ENCODE results near the gene TIMM23. TPM values are rescaled to one million over a fixed set of nuclear protein-coding genes. Genes with fewer than 3 reads are reported as not detected.

Gene TIMM23
- total and polyA plus RNA-seq, 4 donors = 41.8 to 66.8 (median 42.7) TPM

- Histone ChIP-seq H3K27ac (ENCODE audit: low read depth in 1 of 2, low read length in 2 of 2) (no peak overlapping the region), H3K4me3 (ENCODE audit: low read depth in 1 of 3, low read length in 3 of 3) (no peak overlapping the region), H3K36me3 (ENCODE audit: control insufficient read depth in 4 of 4, insufficient read depth in 3 of 4, low read depth in 1 of 4, low read length in 3 of 4) (peaks cover 7 to 56% (median 52%) of the 10 kb centered on the region in 4 donors), H3K4me1 (ENCODE audit: control insufficient read depth in 4 of 4, insufficient read depth in 4 of 4, low read length in 3 of 4) (peaks cover 5 to 11% (median 7%) of the 10 kb centered on the region in 4 donors), H3K9ac (ENCODE audit: low read depth in 1 of 2, low read length in 2 of 2) (no peak overlapping the region), H3K9me3 (ENCODE audit: control insufficient read depth in 4 of 4, low read length in 3 of 4) (no peaks in the 10 kb centered on the region), H3K27me3 (ENCODE audit: control insufficient read depth in 4 of 4, insufficient read depth in 4 of 4, low read length in 3 of 4) (no peaks in the 10 kb centered on the region)
- TF ChIP-seq MAX (IDR thresholded peaks at IDR 0.05) = no peak
- no peak for DNase-seq (ENCODE audit: low spot score)
- 97% methylated on average over 2 of the region's 2 CpGs for WGBS
Observed at GRCh38 chr10:46004963-46005362, 32.7 kb downstream of the TIMM23 start.

GRCh38 chr10:46005383-46005782, 33.1 kb downstream of the TIMM23 start:
- DNase-seq (ENCODE audit: low spot score) = no peak
- TF ChIP-seq FOXA1 (IDR thresholded peaks at IDR 0.05) (no peak), EGR1 (IDR thresholded peaks at IDR 0.05; ENCODE audit: low read depth in 2 of 2) (no peak)
- H3K4me3 ChIP-seq (ENCODE audit: low read depth in 1 of 3, low read length in 3 of 3) = no peak overlapping the region
- 83% methylated on average over 4 of the region's 4 CpGs for WGBS
- no peaks in the 10 kb centered on the region for H3K27me3 ChIP-seq (ENCODE audit: control insufficient read depth in 4 of 4, insufficient read depth in 4 of 4, low read length in 3 of 4)
- no peak overlapping the region for H3K9ac ChIP-seq (ENCODE audit: low read depth in 1 of 2, low read length in 2 of 2)
- peaks cover 5 to 11% (median 7%) of the 10 kb centered on the region in 4 donors for H3K4me1 ChIP-seq (ENCODE audit: control insufficient read depth in 4 of 4, insufficient read depth in 4 of 4, low read length in 3 of 4)
- H3K9me3 ChIP-seq (ENCODE audit: control insufficient read depth in 4 of 4, low read length in 3 of 4) = no peaks in the 10 kb centered on the region
- no peak overlapping the region for H3K27ac ChIP-seq (ENCODE audit: low read depth in 1 of 2, low read length in 2 of 2)
- H3K36me3 ChIP-seq (ENCODE audit: control insufficient read depth in 4 of 4, insufficient read depth in 3 of 4, low read depth in 1 of 4, low read length in 3 of 4) = peaks cover 7 to 60% (median 55%) of the 10 kb centered on the region in 4 donors

GRCh38 chr10:46006219-46006618, 33.9 kb downstream of the TIMM23 start:
- H3K27ac ChIP-seq (ENCODE audit: low read depth in 1 of 2, low read length in 2 of 2) = no peak overlapping the region
- WGBS = 77% methylated on average over 3 of the region's 3 CpGs
- H3K4me1 ChIP-seq (ENCODE audit: control insufficient read depth in 4 of 4, insufficient read depth in 4 of 4, low read length in 3 of 4) = peaks cover 5 to 11% (median 7%) of the 10 kb centered on the region in 4 donors
- H3K4me3 ChIP-seq (ENCODE audit: low read depth in 1 of 3, low read length in 3 of 3) = no peak overlapping the region
- TF ChIP-seq JUND (IDR thresholded peaks at IDR 0.05) = no peak
- TF ChIP-seq HNF4G (IDR thresholded peaks at IDR 0.05) = no peak
- TF ChIP-seq RAD21 (IDR thresholded peaks at IDR 0.05) = no peak
- TF ChIP-seq FOXA2 (IDR thresholded peaks at IDR 0.05) = no peak
- no peak for TF ChIP-seq MAX (IDR thresholded peaks at IDR 0.05)
- TF ChIP-seq HNF4A (conservative IDR thresholded peaks at IDR 0.05) = no peak
- no peaks in the 10 kb centered on the region for H3K9me3 ChIP-seq (ENCODE audit: control insufficient read depth in 4 of 4, low read length in 3 of 4)
- H3K27me3 ChIP-seq (ENCODE audit: control insufficient read depth in 4 of 4, insufficient read depth in 4 of 4, low read length in 3 of 4) = no peaks in the 10 kb centered on the region
- no peak overlapping the region for H3K9ac ChIP-seq (ENCODE audit: low read depth in 1 of 2, low read length in 2 of 2)
- H3K36me3 ChIP-seq (ENCODE audit: control insufficient read depth in 4 of 4, insufficient read depth in 3 of 4, low read depth in 1 of 4, low read length in 3 of 4) = peaks cover 14 to 64% (median 59%) of the 10 kb centered on the region in 4 donors
- DNase-seq (ENCODE audit: low spot score) = no peak

- WGBS = 73% methylated on average over 3 of the region's 3 CpGs
Observed at GRCh38 chr10:46012746-46013145, 40.5 kb downstream of the TIMM23 start.

More at GRCh38 chr10:46012746-46013145, 40.5 kb downstream of the TIMM23 start:
- Histone ChIP-seq H3K27ac (ENCODE audit: low read depth in 1 of 2, low read length in 2 of 2) (no peak overlapping the region), H3K4me3 (ENCODE audit: low read depth in 1 of 3, low read length in 3 of 3) (no peak overlapping the region), H3K36me3 (ENCODE audit: control insufficient read depth in 4 of 4, insufficient read depth in 3 of 4, low read depth in 1 of 4, low read length in 3 of 4) (peaks cover 18 to 57% (median 54%) of the 10 kb centered on the region in 4 donors), H3K27me3 (ENCODE audit: control insufficient read depth in 4 of 4, insufficient read depth in 4 of 4, low read length in 3 of 4) (no peaks in the 10 kb centered on the region), H3K9me3 (ENCODE audit: control insufficient read depth in 4 of 4, low read length in 3 of 4) (no peaks in the 10 kb centered on the region), H3K9ac (ENCODE audit: low read depth in 1 of 2, low read length in 2 of 2) (no peak overlapping the region), H3K4me1 (ENCODE audit: control insufficient read depth in 4 of 4, insufficient read depth in 4 of 4, low read length in 3 of 4) (peaks cover 12 to 51% (median 35%) of the 10 kb centered on the region in 4 donors)
- DNase-seq (ENCODE audit: low spot score) = no peak
- TF ChIP-seq ZBTB33 (IDR thresholded peaks at IDR 0.05) (no peak), RAD21 (IDR thresholded peaks at IDR 0.05) (no peak), FOXA1 (IDR thresholded peaks at IDR 0.05) (no peak), MAX (IDR thresholded peaks at IDR 0.05) (no peak), TAF1 (conservative IDR thresholded peaks at IDR 0.05) (no peak), RXRA (IDR thresholded peaks at IDR 0.05) (no peak), EGR1 (IDR thresholded peaks at IDR 0.05; ENCODE audit: low read depth in 2 of 2) (no peak), YY1 (IDR thresholded peaks at IDR 0.05) (no peak), HNF4A (conservative IDR thresholded peaks at IDR 0.05) (no peak), HNF4G (IDR thresholded peaks at IDR 0.05) (no peak), CTCF (IDR thresholded peaks at IDR 0.05; ENCODE audit: low read depth, low read length, missing input control) (no peak), GABPA (IDR thresholded peaks at IDR 0.05 in 1 of 2, conservative IDR thresholded peaks at IDR 0.05 in 1 of 2) (no peak), SP1 (IDR thresholded peaks at IDR 0.05) (no peak), FOXA2 (IDR thresholded peaks at IDR 0.05) (no peak)
